ENCODE measurements around the gene FAM3A. TPM values are rescaled to one million over a fixed set of nuclear protein-coding genes. Genes with fewer than 3 reads are reported as not detected.
A peak's percentile ranks its signal among the peaks of the same experiment; 100 is the strongest.

The FAM3A gene
- total RNA-seq, 4 donors from 2014 or later, result 62.7 to 112 (median 72.5) TPM

DNA sequence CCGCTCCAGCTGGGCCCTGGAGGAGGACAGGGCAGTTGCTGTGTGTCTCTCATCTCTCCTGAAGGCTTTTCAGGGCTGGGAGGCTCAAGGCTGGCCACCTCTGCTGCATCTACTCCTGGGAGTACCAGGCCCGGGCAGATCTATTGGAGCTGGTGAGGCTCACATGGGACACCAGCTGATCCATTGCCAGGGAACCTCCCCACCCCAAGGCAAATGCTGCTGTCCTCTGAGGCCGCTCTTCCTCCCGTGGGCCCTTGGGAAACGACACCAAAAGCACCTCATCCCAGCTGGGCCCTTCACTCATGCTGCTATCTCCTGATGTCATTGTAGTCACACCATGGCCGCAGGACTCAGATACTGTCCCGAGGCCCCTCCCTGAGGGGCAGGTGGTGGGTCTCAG, 33.2 kb downstream of the FAM3A start:
- Histone ChIP-seq H3K4me1 (peaks cover 5 to 24% (median 14%) of the 10 kb centered on the region in 4 donors), H3K27me3 (no peaks in the 10 kb centered on the region), H3K27ac (no peak overlapping the region), H3K9me3 (no peaks in the 10 kb centered on the region), H3K36me3 (no peaks in the 10 kb centered on the region), H3K4me3 (no peak overlapping the region)
- TF ChIP-seq POLR2AphosphoS5 (IDR thresholded peaks at IDR 0.05) (no peak), POLR2A (IDR thresholded peaks at IDR 0.05) (no peak), EP300 (IDR thresholded peaks at IDR 0.05; ENCODE audit: low read depth) (no peak)
- no peak for DNase-seq
- WGBS, 2 donors (ENCODE audit: low coverage in 1 of 2), result 82% methylated on average over 7 of the region's 7 CpGs; no CpG with 5 or more reads in 1 of the 2 donors
- in situ Hi-C loops (cut with MboI; ENCODE audit: low pct_ligation_motif_present in 1 of 4, low pct_unique_long_range_greater_than_20kb in 1 of 4, low sequenced_read_pairs in 3 of 4), result no loop called here
- intact Hi-C loops (cut with DNase I; ENCODE audit: low total_unique reads), result no loop called here

DNA sequence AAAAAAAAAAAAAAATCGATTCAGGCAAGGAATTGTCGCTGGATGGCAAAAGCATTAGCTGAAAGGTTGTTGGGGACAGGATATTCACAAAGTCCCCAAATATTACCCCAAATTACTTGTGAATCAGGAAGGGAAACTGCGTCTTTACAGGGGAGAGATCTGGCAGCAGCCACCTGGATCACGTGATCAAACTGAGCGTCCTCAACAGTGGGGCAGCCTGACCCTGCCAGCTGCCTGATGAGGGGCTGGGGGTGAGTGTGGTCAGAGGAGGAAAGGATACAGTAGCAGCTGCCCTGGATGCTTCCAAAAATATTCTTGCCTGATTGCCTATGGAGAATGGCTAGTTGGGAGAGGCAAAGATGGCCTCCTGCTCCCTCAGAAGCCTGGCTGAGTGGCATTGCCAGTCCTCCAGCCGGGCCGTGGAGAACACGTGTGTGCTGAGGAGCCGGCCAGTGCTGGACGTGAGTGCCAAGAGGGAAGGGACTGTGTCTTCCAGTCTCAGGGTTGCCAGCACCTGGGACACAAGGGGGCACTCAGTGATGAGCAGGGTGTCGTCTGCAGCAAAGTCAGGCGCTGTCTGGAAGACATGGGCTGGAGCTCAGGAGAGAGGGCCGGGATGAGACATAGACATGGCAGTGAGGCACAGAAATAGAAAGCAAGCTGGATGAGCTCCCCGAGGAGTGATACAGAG, 34.0 kb downstream of the FAM3A start:
- Histone ChIP-seq H3K9me3 (no peaks in the 10 kb centered on the region), H3K27ac (no peak overlapping the region), H3K4me3 (no peak overlapping the region), H3K27me3 (no peaks in the 10 kb centered on the region), H3K4me1 (peaks cover 5 to 21% (median 14%) of the 10 kb centered on the region in 4 donors), H3K36me3 (no peaks in the 10 kb centered on the region)
- in situ Hi-C loops (cut with MboI; ENCODE audit: low pct_ligation_motif_present in 1 of 4, low pct_unique_long_range_greater_than_20kb in 1 of 4, low sequenced_read_pairs in 3 of 4), result no loop called here
- whole genome bisulfite sequencing, 2 donors (ENCODE audit: low coverage in 1 of 2), result 40 to 73% methylated on average over 2 to 14 of the region's 14 CpGs
- no peak for TF ChIP-seq POLR2AphosphoS5 (IDR thresholded peaks at IDR 0.05)
- no peak for TF ChIP-seq EP300 (IDR thresholded peaks at IDR 0.05; ENCODE audit: low read depth)
- TF ChIP-seq, protein P1, sequence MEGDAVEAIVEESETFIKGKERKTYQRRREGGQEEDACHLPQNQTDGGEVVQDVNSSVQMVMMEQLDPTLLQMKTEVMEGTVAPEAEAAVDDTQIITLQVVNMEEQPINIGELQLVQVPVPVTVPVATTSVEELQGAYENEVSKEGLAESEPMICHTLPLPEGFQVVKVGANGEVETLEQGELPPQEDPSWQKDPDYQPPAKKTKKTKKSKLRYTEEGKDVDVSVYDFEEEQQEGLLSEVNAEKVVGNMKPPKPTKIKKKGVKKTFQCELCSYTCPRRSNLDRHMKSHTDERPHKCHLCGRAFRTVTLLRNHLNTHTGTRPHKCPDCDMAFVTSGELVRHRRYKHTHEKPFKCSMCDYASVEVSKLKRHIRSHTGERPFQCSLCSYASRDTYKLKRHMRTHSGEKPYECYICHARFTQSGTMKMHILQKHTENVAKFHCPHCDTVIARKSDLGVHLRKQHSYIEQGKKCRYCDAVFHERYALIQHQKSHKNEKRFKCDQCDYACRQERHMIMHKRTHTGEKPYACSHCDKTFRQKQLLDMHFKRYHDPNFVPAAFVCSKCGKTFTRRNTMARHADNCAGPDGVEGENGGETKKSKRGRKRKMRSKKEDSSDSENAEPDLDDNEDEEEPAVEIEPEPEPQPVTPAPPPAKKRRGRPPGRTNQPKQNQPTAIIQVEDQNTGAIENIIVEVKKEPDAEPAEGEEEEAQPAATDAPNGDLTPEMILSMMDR (IDR thresholded peaks at IDR 0.05), result no peak
- no peak for TF ChIP-seq POLR2A (IDR thresholded peaks at IDR 0.05)
- intact Hi-C loops (cut with DNase I; ENCODE audit: low total_unique reads), result no loop called here
- DNase-seq, result no peak

DNA sequence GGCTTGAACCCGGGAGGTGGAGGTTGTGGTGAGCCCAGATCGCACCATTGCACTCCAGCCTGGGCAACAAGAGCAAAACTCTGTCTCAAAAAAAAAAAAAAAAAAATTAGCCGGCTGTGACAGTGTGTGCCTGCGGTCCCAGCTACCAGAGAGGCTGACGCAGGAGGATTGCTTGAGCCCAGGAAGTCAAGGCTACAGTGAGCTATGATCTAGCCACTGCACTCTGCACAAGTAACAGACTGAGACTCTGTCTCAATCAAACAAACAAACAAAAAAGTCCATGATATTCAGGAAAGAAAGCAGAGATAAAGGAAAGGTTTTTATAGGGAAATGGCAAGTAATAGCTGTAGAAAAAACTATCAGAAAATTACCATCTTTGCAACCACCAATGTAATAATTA, 34.8 kb downstream of the FAM3A start:
- H3K36me3 ChIP-seq, result no peaks in the 10 kb centered on the region
- DNase-seq, result no peak
- peaks cover 5 to 19% (median 12%) of the 10 kb centered on the region in 4 donors for H3K4me1 ChIP-seq
- TF ChIP-seq EP300 (IDR thresholded peaks at IDR 0.05; ENCODE audit: low read depth), result no peak
- no peak for TF ChIP-seq POLR2A (IDR thresholded peaks at IDR 0.05)
- no peak for TF ChIP-seq POLR2AphosphoS5 (IDR thresholded peaks at IDR 0.05)
- TF ChIP-seq, protein P1 (IDR thresholded peaks at IDR 0.05), result no peak
- no peak overlapping the region for H3K27ac ChIP-seq
- H3K27me3 ChIP-seq, result no peaks in the 10 kb centered on the region
- in situ Hi-C loops (cut with MboI; ENCODE audit: low pct_ligation_motif_present in 1 of 4, low pct_unique_long_range_greater_than_20kb in 1 of 4, low sequenced_read_pairs in 3 of 4) (no loop called here), intact Hi-C loops (cut with DNase I; ENCODE audit: low total_unique reads) (no loop called here)
- no peaks in the 10 kb centered on the region for H3K9me3 ChIP-seq
- 86% methylated on average over 5 of the region's 5 CpGs; no CpG with 5 or more reads in 1 of the 2 donors for WGBS, 2 donors (ENCODE audit: low coverage in 1 of 2)
- no peak overlapping the region for H3K4me3 ChIP-seq

DNA sequence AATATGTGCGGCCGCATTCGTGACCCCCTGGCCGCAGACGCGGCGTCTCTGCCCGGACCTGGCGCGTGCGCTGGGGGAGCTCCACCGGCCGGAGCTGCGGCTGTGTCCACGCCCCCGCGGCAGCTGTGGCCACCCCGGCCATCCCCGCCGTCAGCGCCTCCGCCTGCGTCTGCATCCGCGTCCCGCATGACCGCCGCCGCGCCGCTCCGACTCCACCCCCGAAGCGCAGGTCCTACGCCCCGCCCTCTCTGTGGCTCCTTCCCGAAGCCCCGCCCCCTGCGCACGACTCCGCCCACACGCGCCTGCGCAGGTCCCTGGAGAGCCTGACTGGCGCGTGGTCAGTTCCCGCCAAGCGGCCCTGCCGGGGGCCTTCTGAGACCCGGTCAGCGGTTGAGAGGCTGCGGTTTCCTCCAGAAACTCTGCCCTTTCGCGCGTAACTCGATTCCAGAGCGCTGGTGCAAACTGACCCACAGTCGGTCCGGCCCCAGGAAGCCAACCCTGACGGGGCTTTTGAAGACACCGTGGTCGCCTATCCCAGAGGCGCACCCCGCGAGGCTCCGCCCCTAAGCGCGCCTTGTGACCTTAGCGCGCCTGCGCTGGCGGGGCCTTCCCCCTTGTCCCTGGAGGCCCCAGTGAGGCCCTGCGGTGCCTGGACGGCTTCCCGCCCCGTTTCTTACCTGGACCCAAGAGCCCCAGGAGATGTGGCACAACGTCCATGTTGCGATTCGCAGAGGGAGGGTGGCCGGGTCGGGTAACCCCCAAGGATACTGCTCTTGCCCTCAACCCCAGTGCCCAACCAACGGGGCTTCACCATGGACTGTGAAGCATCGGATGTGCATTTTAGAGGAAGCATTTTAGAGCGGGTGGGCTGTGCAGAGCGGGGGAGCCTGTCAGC, 37.1 kb downstream of the FAM3A start, which contains the start of gene LAGE3:
Gene LAGE3 (minus strand): TSS at position 554 of the 895 bp plus-strand sequence. CDS start 366 bp downstream, at position 188.
- Histone ChIP-seq H3K9me3 (no peaks in the 10 kb centered on the region), H3K4me1 (peaks cover 4 to 6% (median 5%) of the 10 kb centered on the region in 4 donors), H3K27me3 (no peaks in the 10 kb centered on the region), H3K36me3 (no peaks in the 10 kb centered on the region), H3K27ac (peak within 1 kb of the TSS; percentile 82 to 91 (median 85)), H3K4me3 (peak within 1 kb of the TSS; percentile 30 to 50 (median 44))
- no peak for TF ChIP-seq EP300 (IDR thresholded peaks at IDR 0.05; ENCODE audit: low read depth)
- TF ChIP-seq, protein P1 (IDR thresholded peaks at IDR 0.05), result no peak
- peak; percentile 59 for TF ChIP-seq POLR2A (IDR thresholded peaks at IDR 0.05)
- TF ChIP-seq POLR2AphosphoS5 (IDR thresholded peaks at IDR 0.05), result peak; percentile 62 to 67 (median 66)
- WGBS, 2 donors (ENCODE audit: low coverage in 1 of 2), result 62% methylated on average over 84 of the region's 85 CpGs; no CpG with 5 or more reads in 1 of the 2 donors
- in situ Hi-C loops (cut with MboI; ENCODE audit: low pct_ligation_motif_present in 1 of 4, low pct_unique_long_range_greater_than_20kb in 1 of 4, low sequenced_read_pairs in 3 of 4), result no loop called here
- intact Hi-C loops (cut with DNase I; ENCODE audit: low total_unique reads), result no loop called here
- DNase-seq, result peak; percentile 96

All from transverse colon (tissue), 4 donors.